K562 (cell line): Measurements from ENCODE around the gene KCNJ2. TPM values are rescaled to one million over a fixed set of nuclear protein-coding genes. Genes with fewer than 3 reads are reported as not detected.
A peak's percentile ranks its signal among the peaks of the same experiment; 100 is the strongest.

ENCODE experiments used
- ADNP ChIP-seq: fragments of 200-800 bp; sonication (Bioruptor generic); IDR thresholded peaks from 2 replicates; pipeline ENCODE4 v1.6.1; 2016; ENCODE audit warnings: missing genetic modification characterization, missing compliant biosample characterization
- CHAMP1 ChIP-seq: fragments of 450-650 bp; IDR thresholded peaks from 2 replicates; pipeline ENCODE4 v1.6.1; 2016; ENCODE audit warnings: mild to moderate bottlenecking
- ETS1 ChIP-seq: conservative IDR thresholded peaks from 2 replicates; pipeline ENCODE4 v1.6.1; 2011; ENCODE audit warnings: low read depth, mild to moderate bottlenecking, low read length; ENCODE audit not compliant: control insufficient read depth
- HMG20A ChIP-seq: fragments of 450-650 bp; formaldehyde crosslinking; conservative IDR thresholded peaks from 2 replicates; pipeline ENCODE4 v1.4.0; 2020; ENCODE audit warnings: mild to moderate bottlenecking, mixed read lengths
- ID3 ChIP-seq, 2 experiments: fragments of 250-450 bp in 1 of 2; fragments of 450-650 bp in 1 of 2; sonication (Bioruptor Pico) in 1 of 2; IDR thresholded peaks; 2 replicates each; pipeline versions ENCODE4 v1.6.1 to v1.8.0; 2016 to 2021; ENCODE audit warnings: mild to moderate bottlenecking in 2 of 2, moderate library complexity in 2 of 2, missing compliant biosample characterization in 1 of 2, missing genetic modification characterization in 1 of 2
- IRF1 ChIP-seq: sonication (generic); formaldehyde crosslinking; IDR thresholded peaks from 2 replicates; pipeline ENCODE4 v1.8.0; 2022; ENCODE audit warnings: missing genetic modification reagents, mild to moderate bottlenecking, borderline replicate concordance
- NFYB ChIP-seq: IDR thresholded peaks from 2 replicates; pipeline ENCODE4 v1.6.1; 2011; ENCODE audit warnings: mild to moderate bottlenecking, moderate library complexity; ENCODE audit not compliant: insufficient read length; ENCODE audit errors: extremely low read depth
- RBM15 ChIP-seq: fragments of 200-400 bp; formaldehyde crosslinking; IDR thresholded peaks from 2 replicates; pipeline ENCODE4 v1.6.1; 2018; ENCODE audit warnings: mild to moderate bottlenecking, low read length, moderate library complexity; ENCODE audit not compliant: insufficient read depth
- SP1 ChIP-seq: sonication (generic); formaldehyde crosslinking; IDR thresholded peaks from 2 replicates; pipeline ENCODE4 v1.8.1; 2022; ENCODE audit warnings: mild to moderate bottlenecking, missing genetic modification reagents
- SRSF7 ChIP-seq: fragments of 200-400 bp; formaldehyde crosslinking; optimal IDR thresholded peaks from 2 replicates; pipeline ENCODE3; 2017; ENCODE audit warnings: mild to moderate bottlenecking, low read depth, low read length
- ZBTB11 ChIP-seq, 3 experiments: fragments of 200-800 bp in 1 of 3; fragments of 250-450 bp in 1 of 3; fragments of 450-650 bp in 1 of 3; sonication (Bioruptor Pico) in 1 of 3; sonication (Bioruptor generic) in 1 of 3; formaldehyde crosslinking in 1 of 3; IDR thresholded peaks; 2 replicates each; pipeline versions ENCODE4 v1.6.1 to v1.8.0; 2016 to 2022; ENCODE audit warnings: mild to moderate bottlenecking in 2 of 3, missing genetic modification characterization in 2 of 3, missing compliant biosample characterization in 1 of 3, moderate library complexity in 1 of 3
- ZMIZ1 ChIP-seq, 2 experiments: fragments of 150-350 bp in 1 of 2; IDR thresholded peaks; 2 replicates each; pipeline ENCODE4 v1.6.1; 2012 to 2016; ENCODE audit warnings: low read depth in 2 of 2, low read length in 2 of 2, mild to moderate bottlenecking in 1 of 2, moderate library complexity in 1 of 2
- ZNF699 ChIP-seq: fragments of 250-450 bp; sonication (Bioruptor Pico); IDR thresholded peaks from 2 replicates; pipeline ENCODE4 v1.8.0; 2021; ENCODE audit warnings: mild to moderate bottlenecking, moderate library complexity; ENCODE audit not compliant: insufficient replicate concordance
- polyA plus RNA-seq, 8 experiments: library from polyadenylated mRNA; depleted of rRNA in 4 of 8; stranded (reverse) in 5 of 8; unstranded in 3 of 8; fragments of >200 nt; fragmentation: Nextera tagmentation in 2 of 8; fragmentation: Illumina TruSeq in 1 of 8; extraction: Ambion mirVana in 2 of 8; extraction: Trizol in 1 of 8; gene quantifications; 2 replicates each; pipeline versions ENCODE4 v1.2.1 to v1.2.3, GENCODE V29; 2011 to 2014; ENCODE audit warnings: inconsistent platforms in 1 of 8, missing spikeins in 1 of 8
- total RNA-seq, 7 experiments: library from RNA; depleted of rRNA in 6 of 7; stranded (reverse); fragments of >200 nt in 6 of 7; fragmentation: Illumina TruSeq in 2 of 7; extraction: Trizol in 2 of 7; gene quantifications; 2 replicates each; pipeline versions ENCODE4 v1.2.1 to v1.2.3, GENCODE V29; 2011 to 2021; ENCODE audit warnings: low replicate concordance in 1 of 7

The KCNJ2 gene
- total and polyA plus RNA-seq, 9 of the 15 experiments (the other 6 are each of a cell fraction or from before 2014, with no cell fraction given), result not detected

- TF ChIP-seq RBM15, result no peak
- no peak for TF ChIP-seq IRF1 (CRISPR knock-in tag)
- no peak for TF ChIP-seq ADNP (tag)
- no peak for TF ChIP-seq SP1 (CRISPR knock-in tag)
- 0 out of 2 replicates have a peak, but pooled peaks have one; percentile 24 for TF ChIP-seq ETS1
- TF ChIP-seq ZNF699 (CRISPR knock-in tag), result no peak
- no peak for TF ChIP-seq NFYB
- no peak for TF ChIP-seq ID3 (CRISPR knock-in tag; IDR thresholded peaks at IDR 0.05)
- TF ChIP-seq ID3 (tag; IDR thresholded peaks at IDR 0.05), result no peak
- no peak for TF ChIP-seq HMG20A (CRISPR knock-in tag)
- no peak for TF ChIP-seq SRSF7
- TF ChIP-seq ZBTB11 (CRISPR knock-in tag; IDR thresholded peaks at IDR 0.05), result no peak
- 0 out of 2 replicates have a peak, but pooled peaks have one; percentile 53 for TF ChIP-seq CHAMP1
- peak in 1 of 2 experiments; percentile 60; a peak in 2 of 4 replicates for TF ChIP-seq ZMIZ1 (IDR thresholded peaks at IDR 0.05; ENCODE audit: low read depth in 2 of 2, low read length in 2 of 2)
Observed at GRCh38 chr17:70128727-70129238, 40.5 kb upstream of the KCNJ2 start (continued).
